CD4-positive, alpha-beta memory T cell (primary cell): Measurements from ENCODE around the gene PHF12. TPM values are rescaled to one million over a fixed set of nuclear protein-coding genes. Genes with fewer than 3 reads are reported as not detected.
A peak's percentile ranks its signal among the peaks of the same experiment; 100 is the strongest.

Source experiments
- CTCF ChIA-PET: fragments of 350-600 bp; sonication (Branson Sonifier 250); formaldehyde crosslinking; loops from one replicate; lab custom pipeline; 2021; ENCODE audit warnings: inconsistent platforms; ENCODE audit not compliant: partially characterized antibody; lab: Charles Lee
- POLR2A ChIA-PET: fragments of 350-600 bp; sonication (Branson Sonifier 250); formaldehyde crosslinking; loops from one replicate; lab custom pipeline; 2021; ENCODE audit not compliant: partially characterized antibody; lab: Charles Lee
- DNase-seq, 5 donors: peaks; one replicate each; pipeline versions ENCODE4 v3.0.0 to v3.0.0-alpha.2; 2020 to 2022; ENCODE audit warnings: mixed read lengths in 1 of 5
- H3K27ac ChIP-seq: one replicate; pipeline ENCODE4 v1.7.0; 2013; ENCODE audit warnings: low read depth, low read length
- H3K27me3 ChIP-seq: 2 replicates; pipeline ENCODE4 v1.7.0; 2013; ENCODE audit warnings: mild to moderate bottlenecking, low read length, moderate library complexity; ENCODE audit not compliant: insufficient read depth
- H3K36me3 ChIP-seq: 2 replicates; pipeline ENCODE4 v1.7.0; 2013; ENCODE audit warnings: mild to moderate bottlenecking, low read length, moderate library complexity; ENCODE audit not compliant: insufficient read depth
- H3K4me1 ChIP-seq: 2 replicates; pipeline ENCODE4 v1.7.0; 2013; ENCODE audit warnings: mild to moderate bottlenecking, low read length, moderate library complexity; ENCODE audit not compliant: insufficient read depth
- H3K4me3 ChIP-seq, 2 donors: one replicate each; pipeline ENCODE4 v1.7.0; 2013; ENCODE audit warnings: low read length in 2 of 2, mild to moderate bottlenecking in 1 of 2
- H3K9me3 ChIP-seq, 2 donors: one replicate each; pipeline ENCODE4 v1.7.0; 2013; ENCODE audit warnings: low read length in 2 of 2, control low read depth in 1 of 2; ENCODE audit not compliant: control insufficient read depth in 1 of 2
- H3K27ac Mint-ChIP-seq, 7 donors: one replicate each; pipeline ENCODE4 v1.8.0; 2020 to 2021; ENCODE audit warnings: mixed read lengths in 7 of 7, mild to moderate bottlenecking in 6 of 7, inconsistent platforms in 3 of 7, moderate library complexity in 3 of 7
- H3K27me3 Mint-ChIP-seq, 2 donors: one replicate each; pipeline ENCODE4 v1.8.0; 2020 to 2021; ENCODE audit warnings: mixed read lengths in 2 of 2
- H3K36me3 Mint-ChIP-seq, 2 donors: one replicate each; pipeline ENCODE4 v1.8.0; 2020 to 2021; ENCODE audit warnings: mixed read lengths in 2 of 2, inconsistent platforms in 1 of 2, mild to moderate bottlenecking in 1 of 2
- H3K4me1 Mint-ChIP-seq, 4 donors: one replicate each; pipeline ENCODE4 v1.8.0; 2020 to 2021; ENCODE audit warnings: mixed read lengths in 4 of 4, mild to moderate bottlenecking in 1 of 4
- H3K4me3 Mint-ChIP-seq, 8 donors: one replicate each; pipeline ENCODE4 v1.8.0; 2020 to 2021; ENCODE audit warnings: mixed read lengths in 8 of 8, mild to moderate bottlenecking in 7 of 8, moderate library complexity in 6 of 8, inconsistent platforms in 3 of 8
- H3K9me3 Mint-ChIP-seq, 8 donors: one replicate each; pipeline ENCODE4 v1.8.0; 2020 to 2021; ENCODE audit warnings: mixed read lengths in 8 of 8, mild to moderate bottlenecking in 5 of 8, inconsistent platforms in 3 of 8, moderate library complexity in 1 of 8
- intact Hi-C: fragments of 100-400 bp; cut with micrococcal nuclease; formaldehyde crosslinking; loops from one replicate; pipeline ENCODE4 v1.15.1; 2023
- polyA plus RNA-seq, 2 donors: library from polyadenylated mRNA; unstranded; fragments of 300-500 nt; fragmentation: Illumina TruSeq; gene quantifications; one replicate each; pipeline ENCODE4 v1.2.3, GENCODE V29; 2021
- total RNA-seq, 2 experiments: library from RNA; stranded (reverse); gene quantifications; one replicate each; pipeline ENCODE4 v1.2.3, GENCODE V29; 2021

The PHF12 gene
- total and polyA plus RNA-seq, 4 experiments from 2014 or later, result 5.0 to 135 (median 68.7) TPM

DNA sequence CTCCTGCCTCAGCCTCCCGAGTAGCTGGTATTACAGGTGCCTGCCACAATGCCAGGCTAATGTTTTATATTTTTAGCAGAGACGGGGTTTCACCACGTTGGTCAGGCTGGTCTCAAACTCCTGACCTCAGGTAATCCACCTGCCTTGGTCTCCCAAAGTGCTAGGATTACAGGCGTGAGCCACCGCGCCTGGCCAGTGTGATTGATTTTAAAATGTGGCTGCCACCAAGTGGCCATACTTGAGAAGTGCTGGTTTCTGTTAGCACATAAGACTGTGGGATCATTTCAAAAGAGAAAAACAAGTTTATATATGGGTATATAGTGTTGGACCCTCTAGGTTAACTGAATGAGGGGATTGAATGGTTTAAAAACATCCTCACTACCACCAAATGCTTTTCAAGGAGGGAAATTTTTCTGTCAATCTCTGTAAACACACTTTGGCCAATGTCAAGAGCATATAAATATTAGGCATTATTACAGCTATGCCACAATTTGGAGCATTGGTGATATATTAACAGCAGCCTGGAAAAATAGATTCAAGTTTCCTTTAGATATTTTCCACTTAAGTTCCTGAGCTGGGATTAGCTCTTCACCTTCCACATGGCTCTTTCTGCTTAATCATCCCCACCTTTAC is 34.9 kb downstream of the PHF12 start:
- Histone ChIP-seq H3K27ac (no peak overlapping the region), H3K4me1 (no peaks in the 10 kb centered on the region), H3K9me3 (no peaks in the 10 kb centered on the region), H3K36me3 (peaks cover 89% of the 10 kb centered on the region), H3K27me3 (no peaks in the 10 kb centered on the region), H3K4me3 (no peak overlapping the region)
- H3K4me3 Mint-ChIP-seq, result no peak overlapping the region
- H3K9me3 Mint-ChIP-seq, result no peaks in the 10 kb centered on the region
- H3K4me1 Mint-ChIP-seq, result peaks cover 0 to 6% (median 4%) of the 10 kb centered on the region in 4 donors
- DNase-seq, result peak; percentile 40 to 59 (median 45)
- H3K36me3 Mint-ChIP-seq, result peaks cover 62 to 92% of the 10 kb centered on the region in 2 donors
- ChIA-PET POLR2A (interaction anchor here (1.0 to 4.0 kb wide), 6 partner anchors 12 to 189 kb away, joined by 3 to 21 read pairs (median 4); partner anchors contain the start of genes FLOT2 and PHF12), CTCF (interaction anchor here (0.7 to 5.8 kb wide), 24 partner anchors 9 to 189 kb away, joined by 3 to 78 read pairs (median 5); partner anchors contain the start of genes DHRS13, FAM222B, FLOT2 and TLCD1)
- peak overlapping the region in 6 of 7 donors; percentile 70 to 91 (median 82) for H3K27ac Mint-ChIP-seq
- intact Hi-C loops, result loop anchor here (1.0 kb wide), 4 partner anchors 13 to 189 kb away; partner anchors contain the start of gene DHRS13
- H3K27me3 Mint-ChIP-seq, result no peaks in the 10 kb centered on the region

GRCh38 chr17:28912938-28913333 is 38.4 kb downstream of the PHF12 start:
- Histone ChIP-seq H3K27me3 (no peaks in the 10 kb centered on the region), H3K4me3 (no peak overlapping the region), H3K27ac (no peak overlapping the region), H3K36me3 (peaks cover 95% of the 10 kb centered on the region), H3K4me1 (no peaks in the 10 kb centered on the region), H3K9me3 (no peaks in the 10 kb centered on the region)
- H3K27me3 Mint-ChIP-seq, result no peaks in the 10 kb centered on the region
- H3K4me1 Mint-ChIP-seq, result peaks cover 0 to 4% (median 4%) of the 10 kb centered on the region in 4 donors
- ChIA-PET POLR2A (interaction anchor here (0.8 to 1.7 kb wide), 2 partner anchors 9 to 10 kb away, joined by 3 to 6 read pairs; partner anchors contain the start of gene DHRS13), CTCF (interaction anchor here (0.8 to 2.4 kb wide), 7 partner anchors 9 to 150 kb away, joined by 3 to 7 read pairs (median 4); no protein-coding TSS in a partner anchor)
- intact Hi-C loops, result no loop called here
- H3K27ac Mint-ChIP-seq, result peak overlapping the region in 3 of 7 donors; percentile 48 to 78 (median 65)
- peaks cover 74 to 89% of the 10 kb centered on the region in 2 donors for H3K36me3 Mint-ChIP-seq
- DNase-seq, result no peak
- no peaks in the 10 kb centered on the region for H3K9me3 Mint-ChIP-seq
- H3K4me3 Mint-ChIP-seq, result no peak overlapping the region

DNA sequence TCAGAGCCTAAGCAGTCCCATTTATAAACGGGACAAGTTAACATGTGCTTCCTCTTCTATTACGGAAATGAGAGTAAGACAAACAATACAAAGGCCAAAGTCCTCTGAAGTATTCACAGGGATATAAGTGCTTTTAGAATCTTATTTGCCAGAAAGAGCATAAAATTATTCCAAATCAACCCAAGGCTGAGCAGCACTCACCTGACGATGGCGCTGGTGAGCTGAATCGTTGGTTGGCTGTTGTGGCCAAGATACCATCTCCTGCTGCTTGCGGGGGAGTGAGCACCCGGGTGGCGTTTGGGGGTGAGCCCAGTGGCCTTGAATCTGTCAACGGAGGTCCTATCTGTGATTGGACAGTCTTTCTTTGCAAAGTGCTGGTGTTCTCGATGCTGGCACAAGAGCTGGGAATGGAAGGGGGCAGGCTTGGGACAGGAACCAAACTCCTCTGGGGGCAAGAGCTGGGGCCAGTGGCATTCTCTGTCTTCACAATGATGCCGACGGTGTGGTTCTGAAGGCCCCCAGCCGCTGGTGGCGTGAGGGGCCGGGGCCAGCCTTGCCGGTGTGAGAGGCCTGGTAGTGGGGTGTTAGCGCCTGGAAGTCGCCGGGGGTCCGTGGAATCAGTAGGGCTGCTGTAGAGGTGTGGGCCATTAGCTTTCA is 38.9 kb downstream of the PHF12 start:
- Histone ChIP-seq H3K4me1 (no peaks in the 10 kb centered on the region), H3K4me3 (no peak overlapping the region), H3K36me3 (peaks cover 94% of the 10 kb centered on the region), H3K27me3 (no peaks in the 10 kb centered on the region), H3K27ac (no peak overlapping the region), H3K9me3 (no peaks in the 10 kb centered on the region)
- H3K36me3 Mint-ChIP-seq, result peaks cover 75 to 89% of the 10 kb centered on the region in 2 donors
- no peaks in the 10 kb centered on the region for H3K9me3 Mint-ChIP-seq
- H3K4me3 Mint-ChIP-seq, result no peak overlapping the region
- peaks cover 0 to 4% (median 4%) of the 10 kb centered on the region in 4 donors for H3K4me1 Mint-ChIP-seq
- CTCF ChIA-PET, result interaction anchor here (0.8 to 2.4 kb wide), 7 partner anchors 9 to 149 kb away, joined by 3 to 7 read pairs (median 4); no protein-coding TSS in a partner anchor
- no peaks in the 10 kb centered on the region for H3K27me3 Mint-ChIP-seq
- intact Hi-C loops, result no loop called here
- DNase-seq, result peak in 1 of 5 donors; percentile 9
- peak overlapping the region in 5 of 7 donors; percentile 29 to 78 (median 60) for H3K27ac Mint-ChIP-seq
- POLR2A ChIA-PET, result interaction anchor here (0.8 to 7.3 kb wide), 7 partner anchors 8 to 39 kb away, joined by 3 to 45 read pairs (median 3); partner anchors contain the start of genes DHRS13, FLOT2 and PHF12

DNA sequence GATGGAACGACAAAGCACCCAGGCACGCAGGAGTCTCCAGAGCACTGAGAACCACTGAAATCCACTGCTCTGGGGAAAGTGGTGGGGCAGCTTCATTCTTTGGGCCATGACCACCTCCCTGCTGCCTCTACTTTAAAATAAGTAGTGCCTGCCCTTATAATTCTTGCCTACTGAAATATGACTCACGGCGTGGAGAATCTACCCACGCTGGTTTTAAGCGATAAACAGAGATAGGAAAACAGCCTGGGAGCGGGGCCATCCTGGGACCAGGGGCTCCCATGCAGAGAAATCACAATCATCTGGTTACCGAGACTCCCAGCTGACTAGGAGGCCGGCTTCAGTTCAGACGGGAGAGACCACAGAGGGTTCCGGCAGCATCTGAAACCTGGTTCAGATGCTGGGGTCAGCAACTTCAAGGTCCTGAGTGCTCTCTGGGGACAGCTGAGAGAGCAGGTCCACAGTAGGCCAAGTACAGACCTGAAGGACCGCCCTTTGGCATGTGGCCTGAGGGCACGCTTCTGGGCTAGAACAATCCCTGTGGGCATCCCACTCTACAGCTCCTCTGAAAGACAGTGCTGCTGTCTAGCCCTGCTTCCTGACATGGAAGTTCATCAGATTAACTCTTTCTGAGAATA is 39.8 kb downstream of the PHF12 start:
- Mint-ChIP-seq H3K36me3 (peaks cover 77 to 89% of the 10 kb centered on the region in 2 donors), H3K27ac (peak overlapping the region in 1 of 7 donors; percentile 76), H3K9me3 (no peaks in the 10 kb centered on the region), H3K4me1 (peaks cover 0 to 4% (median 3%) of the 10 kb centered on the region in 4 donors), H3K27me3 (no peaks in the 10 kb centered on the region), H3K4me3 (no peak overlapping the region)
- H3K27me3 ChIP-seq, result no peaks in the 10 kb centered on the region
- DNase-seq, result no peak
- ChIA-PET CTCF (interaction anchor here (1.1 to 4.7 kb wide), 7 partner anchors 8 to 148 kb away, joined by 3 to 31 read pairs (median 4); no protein-coding TSS in a partner anchor), POLR2A (interaction anchor here (0.8 to 7.3 kb wide), 6 partner anchors 10 to 40 kb away, joined by 3 to 45 read pairs (median 3); partner anchors contain the start of genes FLOT2 and PHF12)
- H3K4me3 ChIP-seq, result no peak overlapping the region
- no peaks in the 10 kb centered on the region for H3K4me1 ChIP-seq
- no peaks in the 10 kb centered on the region for H3K9me3 ChIP-seq
- peaks cover 94% of the 10 kb centered on the region for H3K36me3 ChIP-seq
- intact Hi-C loops, result no loop called here
- H3K27ac ChIP-seq, result no peak overlapping the region

- H3K4me3 ChIP-seq, result no peak overlapping the region
- no peak for DNase-seq
- ChIA-PET CTCF (interaction anchor here (0.5 to 4.7 kb wide), 8 partner anchors 9 to 147 kb away, joined by 3 to 31 read pairs (median 3); no protein-coding TSS in a partner anchor), POLR2A (interaction anchor here (0.7 to 7.3 kb wide), 3 partner anchors 13 to 81 kb away, joined by 3 to 45 read pairs (median 5); partner anchors contain the start of genes FLOT2 and PHF12)
- no peaks in the 10 kb centered on the region for H3K27me3 Mint-ChIP-seq
- no peak overlapping the region for H3K4me3 Mint-ChIP-seq
- H3K9me3 Mint-ChIP-seq, result no peaks in the 10 kb centered on the region
- no peaks in the 10 kb centered on the region for H3K4me1 ChIP-seq
- H3K27me3 ChIP-seq, result no peaks in the 10 kb centered on the region
- no peak overlapping the region for H3K27ac Mint-ChIP-seq
- H3K36me3 ChIP-seq, result peaks cover 92% of the 10 kb centered on the region
- H3K27ac ChIP-seq, result no peak overlapping the region
- no peaks in the 10 kb centered on the region for H3K4me1 Mint-ChIP-seq
- H3K9me3 ChIP-seq, result no peaks in the 10 kb centered on the region
- intact Hi-C loops, result no loop called here
- H3K36me3 Mint-ChIP-seq, result peaks cover 73 to 85% of the 10 kb centered on the region in 2 donors
Observed at GRCh38 chr17:28910534-28910933, 40.8 kb downstream of the PHF12 start.

- no peaks in the 10 kb centered on the region for H3K27me3 Mint-ChIP-seq
- H3K4me1 ChIP-seq, result no peaks in the 10 kb centered on the region
- peak overlapping the region in 3 of 7 donors; percentile 15 to 55 (median 42) for H3K27ac Mint-ChIP-seq
- peaks cover 60 to 78% of the 10 kb centered on the region in 2 donors for H3K36me3 Mint-ChIP-seq
- POLR2A ChIA-PET, result interaction anchor here (2.0 to 7.3 kb wide), 2 partner anchors 12 to 17 kb away, joined by 10 to 45 read pairs; partner anchors contain the start of gene FLOT2
- intact Hi-C loops, result no loop called here
- H3K4me1 Mint-ChIP-seq, result peaks cover 0 to 5% (median 1%) of the 10 kb centered on the region in 4 donors
- peaks cover 76% of the 10 kb centered on the region for H3K36me3 ChIP-seq
- CTCF ChIA-PET, result interaction anchor here (1.2 to 4.7 kb wide), 7 partner anchors 8 to 182 kb away, joined by 4 to 31 read pairs (median 8); partner anchors contain the start of gene TLCD1
- H3K9me3 ChIP-seq, result no peaks in the 10 kb centered on the region
- DNase-seq, result no peak
- no peaks in the 10 kb centered on the region for H3K9me3 Mint-ChIP-seq
- H3K27ac ChIP-seq, result no peak overlapping the region
- H3K27me3 ChIP-seq, result no peaks in the 10 kb centered on the region
- H3K4me3 ChIP-seq, result no peak overlapping the region
- H3K4me3 Mint-ChIP-seq, result peak overlapping the region in 1 of 8 donors; percentile 38
Observed at GRCh38 chr17:28908640-28909167, 42.6 kb downstream of the PHF12 start.
